Stimulated activated effector memory CD8-positive, alpha-beta T cell treated with anti-CD3 and anti-CD28 coated beads, Interleukin-12 subunit alpha, Interleukin-12 subunit beta, amount 100 ng/mL, for 72 hours (primary cell): Measurements from ENCODE around the gene TUT4.

Source experiments
- ATAC-seq: fragments of 150-1000 bp; cut with Tn5 transposase; 2 replicates; pipeline ENCODE4 v1.10.0; 2021
- DNase-seq, 2 donors: peaks; one replicate each; pipeline ENCODE4 v3.0.0; 2021 to 2022; ENCODE audit warnings: low spot score in 2 of 2
- H3K27ac Mint-ChIP-seq: one replicate; pipeline ENCODE4 v1.8.0; 2022; ENCODE audit warnings: mild to moderate bottlenecking, mixed read lengths
- H3K36me3 Mint-ChIP-seq: one replicate; pipeline ENCODE4 v1.8.0; 2022; ENCODE audit warnings: mild to moderate bottlenecking, mixed read lengths
- H3K4me1 Mint-ChIP-seq: one replicate; pipeline ENCODE4 v1.8.0; 2022; ENCODE audit warnings: mixed read lengths
- H3K4me3 Mint-ChIP-seq: one replicate; pipeline ENCODE4 v1.8.0; 2022; ENCODE audit warnings: mild to moderate bottlenecking, mixed read lengths
- H3K9me3 Mint-ChIP-seq: one replicate; pipeline ENCODE4 v1.8.0; 2022; ENCODE audit warnings: mixed read lengths

TUT4 gene

DNA sequence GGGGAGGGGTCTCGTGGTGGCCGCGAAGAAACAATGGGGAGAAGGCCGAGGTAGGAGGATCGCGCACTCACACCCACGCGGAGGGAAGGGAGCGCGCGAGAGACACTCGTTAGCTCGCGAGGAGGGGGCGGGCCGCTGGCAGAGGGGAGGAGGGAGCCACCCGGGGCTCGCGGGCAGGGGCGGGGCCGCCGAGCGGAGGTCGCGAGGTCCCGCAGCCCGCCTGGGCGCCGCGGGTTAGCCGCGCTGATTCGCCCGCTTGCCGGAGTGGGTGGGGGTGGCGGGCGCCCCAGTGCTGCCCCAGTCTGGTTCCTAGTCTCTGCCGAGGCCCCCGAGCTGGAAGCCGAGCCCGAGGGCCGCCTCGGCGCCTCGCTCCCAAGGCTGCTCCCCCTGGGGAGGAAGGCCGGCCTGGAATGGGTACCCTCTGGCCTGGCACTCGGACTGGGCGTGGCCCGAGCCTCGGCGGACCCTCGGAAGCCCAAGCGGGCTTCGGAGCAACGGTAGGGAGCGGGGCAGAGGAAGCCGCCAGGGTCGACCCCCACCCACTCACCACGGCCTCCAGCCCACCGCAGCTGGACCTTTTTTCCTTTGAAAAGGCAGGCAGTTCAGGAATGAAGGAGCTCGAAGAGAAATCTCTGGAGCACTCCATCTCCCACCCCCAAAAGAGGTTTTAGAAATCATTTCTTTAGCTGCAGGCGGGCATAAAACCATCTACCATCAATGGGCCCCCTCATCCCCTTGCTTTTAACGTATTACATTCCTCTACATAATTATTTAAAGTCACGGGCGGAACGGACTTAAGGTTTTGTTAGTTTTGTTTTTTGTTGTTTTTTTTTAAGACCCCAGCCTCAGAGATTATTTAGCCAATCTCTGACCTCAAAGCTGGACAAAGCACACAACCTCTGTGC, 722 bp upstream of the TUT4 start:
- peaks cover 4% of the 10 kb centered on the region for H3K36me3 Mint-ChIP-seq
- no peaks in the 10 kb centered on the region for H3K9me3 Mint-ChIP-seq
- DNase-seq (peak; percentile 82 to 93), ATAC-seq (peak; percentile 91)
- peaks cover 20% of the 10 kb centered on the region for H3K4me1 Mint-ChIP-seq
- no peak overlapping the region for H3K27ac Mint-ChIP-seq
- no peak overlapping the region for H3K4me3 Mint-ChIP-seq

GRCh38 chr1:52552236-52552504, 722 bp downstream of the TUT4 start:
- no peak overlapping the region for H3K27ac Mint-ChIP-seq
- peaks cover 4% of the 10 kb centered on the region for H3K36me3 Mint-ChIP-seq
- no peak overlapping the region for H3K4me3 Mint-ChIP-seq
- H3K9me3 Mint-ChIP-seq, result no peaks in the 10 kb centered on the region
- peaks cover 28% of the 10 kb centered on the region for H3K4me1 Mint-ChIP-seq
- DNase-seq (peak; percentile 38 to 76), ATAC-seq (peak; percentile 60)

- Mint-ChIP-seq H3K36me3 (peaks cover 4% of the 10 kb centered on the region), H3K4me1 (peaks cover 33% of the 10 kb centered on the region), H3K27ac (no peak overlapping the region), H3K4me3 (no peak overlapping the region), H3K9me3 (no peaks in the 10 kb centered on the region)
- ATAC-seq (no peak), DNase-seq (no peak)
These were observed 1.2 kb downstream of the TUT4 start for GRCh38 chr1:52551507-52552235.

DNA sequence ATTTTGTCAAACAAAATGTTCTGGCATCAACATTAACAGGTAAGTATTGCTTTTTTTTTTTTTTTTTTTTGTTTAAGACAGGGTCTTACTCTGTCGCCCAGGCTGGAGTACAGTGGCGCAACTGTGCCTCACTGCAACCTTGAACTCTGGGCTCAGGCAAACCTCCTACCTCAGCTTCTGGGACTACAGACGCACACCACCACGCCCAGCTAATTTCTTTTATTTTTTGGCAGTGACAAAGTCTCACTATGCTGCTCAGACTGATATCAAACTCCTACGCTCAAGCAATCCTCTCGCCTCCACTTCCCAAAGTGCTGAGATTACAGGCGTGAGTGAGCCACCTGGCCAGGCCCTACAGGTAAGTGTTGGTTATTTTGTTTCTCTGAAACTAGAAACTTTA, 2.4 kb downstream of the TUT4 start:
- peaks cover 40% of the 10 kb centered on the region for H3K4me1 Mint-ChIP-seq

GRCh38 chr1:52549267-52549666, 3.6 kb downstream of the TUT4 start:
- peaks cover 36% of the 10 kb centered on the region for H3K4me1 Mint-ChIP-seq

More for the DNA sequence above, 2.4 kb downstream of the TUT4 start:
- Mint-ChIP-seq H3K9me3 (no peaks in the 10 kb centered on the region), H3K36me3 (peaks cover 15% of the 10 kb centered on the region), H3K4me3 (no peak overlapping the region), H3K27ac (no peak overlapping the region)
- ATAC-seq (no peak), DNase-seq (no peak)

GRCh38 chr1:52546852-52547251, 6.0 kb downstream of the TUT4 start:
- H3K36me3 Mint-ChIP-seq, result peaks cover 11% of the 10 kb centered on the region
- H3K4me1 Mint-ChIP-seq, result peaks cover 32% of the 10 kb centered on the region
- ATAC-seq (no peak), DNase-seq (no peak)
- no peak overlapping the region for H3K27ac Mint-ChIP-seq
- H3K9me3 Mint-ChIP-seq, result peaks cover 7% of the 10 kb centered on the region
- H3K4me3 Mint-ChIP-seq, result no peak overlapping the region

More at GRCh38 chr1:52549267-52549666, 3.6 kb downstream of the TUT4 start:
- Mint-ChIP-seq H3K9me3 (no peaks in the 10 kb centered on the region), H3K36me3 (peaks cover 15% of the 10 kb centered on the region), H3K4me3 (no peak overlapping the region), H3K27ac (peak overlapping the region; percentile 40)
- no peak for ATAC-seq
- no peak for DNase-seq

- Mint-ChIP-seq H3K9me3 (peaks cover 9% of the 10 kb centered on the region), H3K4me1 (peaks cover 32% of the 10 kb centered on the region), H3K27ac (no peak overlapping the region), H3K36me3 (peaks cover 21% of the 10 kb centered on the region), H3K4me3 (no peak overlapping the region)
- no peak for DNase-seq
- ATAC-seq, result no peak
These were observed 8.0 kb downstream of the TUT4 start for GRCh38 chr1:52544665-52545525.

- Mint-ChIP-seq H3K4me1 (peaks cover 26% of the 10 kb centered on the region), H3K9me3 (peaks cover 9% of the 10 kb centered on the region), H3K27ac (no peak overlapping the region), H3K36me3 (peaks cover 24% of the 10 kb centered on the region), H3K4me3 (no peak overlapping the region)
- DNase-seq, result no peak
- no peak for ATAC-seq
These were observed 10.7 kb downstream of the TUT4 start for GRCh38 chr1:52542085-52542688.

DNA sequence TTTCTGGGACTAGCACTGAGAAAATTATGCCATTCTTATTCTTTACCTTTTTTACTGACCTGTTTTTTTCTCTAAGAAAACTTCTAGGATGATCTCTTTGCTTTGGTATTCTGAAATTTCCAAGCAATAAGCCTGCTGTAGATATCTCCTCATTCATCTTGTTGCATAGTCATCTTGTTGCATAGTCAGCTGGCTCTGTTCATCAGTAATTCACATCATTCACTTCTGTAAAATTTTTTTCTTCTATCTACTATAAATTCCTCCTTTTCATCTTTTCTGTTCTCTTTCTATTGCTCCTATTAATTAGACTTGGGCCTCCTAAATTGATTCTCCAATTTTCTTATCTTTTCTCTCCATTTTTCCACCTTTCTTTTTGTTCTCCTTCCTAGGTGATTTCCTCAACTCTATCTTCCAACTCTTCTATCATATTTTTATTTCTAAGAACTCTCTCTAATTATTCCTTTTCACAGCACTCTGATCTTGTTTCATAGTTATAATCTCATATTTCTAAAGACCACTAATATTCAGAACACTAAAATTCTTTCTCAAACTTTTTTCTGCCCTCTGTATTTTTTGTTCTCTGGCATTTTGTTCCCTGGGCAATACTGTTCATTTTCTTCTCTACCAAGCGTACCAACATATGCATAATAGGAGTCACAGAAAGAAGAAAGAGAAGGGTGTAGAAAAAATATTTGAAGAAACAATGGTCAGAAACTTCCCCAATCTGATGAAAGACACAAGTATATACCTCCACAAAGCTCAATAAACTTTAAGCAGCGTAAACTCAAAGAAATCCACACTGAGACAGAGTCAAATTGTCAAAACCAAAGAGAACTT, 17.7 kb downstream of the TUT4 start:
- H3K36me3 Mint-ChIP-seq, result peaks cover 10% of the 10 kb centered on the region
- DNase-seq, result no peak
- peaks cover 5% of the 10 kb centered on the region for H3K9me3 Mint-ChIP-seq
- no peak for ATAC-seq
- no peak overlapping the region for H3K4me3 Mint-ChIP-seq
- H3K4me1 Mint-ChIP-seq, result peaks cover 43% of the 10 kb centered on the region
- H3K27ac Mint-ChIP-seq, result no peak overlapping the region

DNA sequence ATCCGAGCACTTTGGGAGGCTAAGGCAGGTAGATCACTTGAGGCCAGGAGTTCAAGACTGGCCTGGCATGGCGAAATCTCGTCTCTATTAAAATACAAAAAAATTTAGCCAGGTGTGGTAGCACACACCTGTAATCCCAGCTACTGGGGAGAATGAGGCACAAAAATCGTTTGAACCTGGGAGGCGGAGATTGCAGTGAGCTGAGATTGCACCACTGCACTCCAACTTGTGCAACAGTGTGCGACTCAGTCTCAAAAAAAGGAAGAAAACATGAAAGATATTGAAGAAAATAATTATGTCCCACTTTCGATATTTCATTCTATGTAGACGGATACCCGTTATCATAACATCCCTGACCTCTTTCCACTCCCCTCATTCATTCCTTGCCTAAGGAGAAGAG, 19.2 kb downstream of the TUT4 start:
- ATAC-seq, result no peak
- DNase-seq, result no peak
- Mint-ChIP-seq H3K27ac (no peak overlapping the region), H3K9me3 (peaks cover 5% of the 10 kb centered on the region), H3K4me1 (peaks cover 35% of the 10 kb centered on the region), H3K4me3 (no peak overlapping the region), H3K36me3 (peaks cover 7% of the 10 kb centered on the region)

GRCh38 chr1:52532731-52533327, 20.1 kb downstream of the TUT4 start:
- Mint-ChIP-seq H3K27ac (no peak overlapping the region), H3K4me3 (no peak overlapping the region), H3K36me3 (peaks cover 15% of the 10 kb centered on the region), H3K4me1 (peaks cover 33% of the 10 kb centered on the region), H3K9me3 (peaks cover 5% of the 10 kb centered on the region)
- DNase-seq (no peak), ATAC-seq (no peak)

GRCh38 chr1:52532247-52532646, 20.6 kb downstream of the TUT4 start:
- Mint-ChIP-seq H3K4me3 (no peak overlapping the region), H3K27ac (no peak overlapping the region), H3K4me1 (peaks cover 29% of the 10 kb centered on the region), H3K9me3 (peaks cover 5% of the 10 kb centered on the region), H3K36me3 (peaks cover 21% of the 10 kb centered on the region)
- ATAC-seq (no peak), DNase-seq (no peak)

DNA sequence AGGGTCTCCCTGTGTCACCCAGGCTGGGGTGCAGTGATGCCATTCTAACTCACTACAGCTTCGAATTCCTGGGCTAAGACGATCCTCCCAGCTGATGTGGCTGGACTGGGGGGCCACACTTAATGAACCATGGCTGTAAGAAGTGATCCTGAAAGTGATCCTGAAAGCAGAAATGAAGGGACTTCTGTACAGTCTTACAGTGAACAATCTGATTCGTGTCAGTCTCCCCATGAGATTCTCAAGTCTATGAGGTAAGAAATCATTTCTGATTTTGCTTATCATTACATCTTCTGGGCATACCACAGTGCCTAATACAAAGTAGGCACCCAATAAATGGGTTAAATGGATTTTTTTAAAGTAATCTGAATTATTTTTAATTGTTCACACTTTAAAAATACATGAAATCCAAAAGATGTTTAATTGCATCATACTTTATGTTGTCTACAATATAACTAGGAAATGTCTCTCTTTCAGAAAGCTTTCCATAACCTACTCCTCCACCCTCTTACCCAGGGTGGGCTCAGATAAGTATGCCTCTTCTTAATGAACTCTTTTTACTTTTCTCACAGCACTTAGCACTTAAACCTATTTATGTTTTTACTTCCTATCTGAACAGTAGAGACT, 21.5 kb downstream of the TUT4 start:
- no peak for ATAC-seq
- H3K36me3 Mint-ChIP-seq, result peaks cover 30% of the 10 kb centered on the region
- peaks cover 29% of the 10 kb centered on the region for H3K4me1 Mint-ChIP-seq
- H3K4me3 Mint-ChIP-seq, result no peak overlapping the region
- no peak for DNase-seq
- no peak overlapping the region for H3K27ac Mint-ChIP-seq
- peaks cover 5% of the 10 kb centered on the region for H3K9me3 Mint-ChIP-seq
